ENCODE measurements around the gene DNAH14. TPM values are rescaled to one million over a fixed set of nuclear protein-coding genes. Genes with fewer than 3 reads are reported as not detected.
"Not testable (repeated sequence)": the region's sequence is repeated elsewhere in the genome, so short reads cannot be mapped to it uniquely, and the experiment has no call there.

DNAH14 gene
- 1 to 10 TPM; 5.8 to 7.7 TPM for total RNA-seq

- peak within 1 kb of the TSS; percentile 49 to 57 for H3K4me3 ChIP-seq
- peaks cover 5 to 31% of the 10 kb centered on the region in 2 donors for H3K9me3 ChIP-seq
- DNase-seq (ENCODE audit: low spot score): no peak
- peaks cover 0 to 7% of the 10 kb centered on the region in 2 donors for H3K4me1 ChIP-seq
- H3K36me3 ChIP-seq: no peaks in the 10 kb centered on the region
- no peaks in the 10 kb centered on the region for H3K27me3 ChIP-seq
- H3K27ac ChIP-seq: peak within 1 kb of the TSS in 1 of 2 donors; percentile 29
- TF ChIP-seq, protein P1, sequence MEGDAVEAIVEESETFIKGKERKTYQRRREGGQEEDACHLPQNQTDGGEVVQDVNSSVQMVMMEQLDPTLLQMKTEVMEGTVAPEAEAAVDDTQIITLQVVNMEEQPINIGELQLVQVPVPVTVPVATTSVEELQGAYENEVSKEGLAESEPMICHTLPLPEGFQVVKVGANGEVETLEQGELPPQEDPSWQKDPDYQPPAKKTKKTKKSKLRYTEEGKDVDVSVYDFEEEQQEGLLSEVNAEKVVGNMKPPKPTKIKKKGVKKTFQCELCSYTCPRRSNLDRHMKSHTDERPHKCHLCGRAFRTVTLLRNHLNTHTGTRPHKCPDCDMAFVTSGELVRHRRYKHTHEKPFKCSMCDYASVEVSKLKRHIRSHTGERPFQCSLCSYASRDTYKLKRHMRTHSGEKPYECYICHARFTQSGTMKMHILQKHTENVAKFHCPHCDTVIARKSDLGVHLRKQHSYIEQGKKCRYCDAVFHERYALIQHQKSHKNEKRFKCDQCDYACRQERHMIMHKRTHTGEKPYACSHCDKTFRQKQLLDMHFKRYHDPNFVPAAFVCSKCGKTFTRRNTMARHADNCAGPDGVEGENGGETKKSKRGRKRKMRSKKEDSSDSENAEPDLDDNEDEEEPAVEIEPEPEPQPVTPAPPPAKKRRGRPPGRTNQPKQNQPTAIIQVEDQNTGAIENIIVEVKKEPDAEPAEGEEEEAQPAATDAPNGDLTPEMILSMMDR (IDR thresholded peaks at IDR 0.05): no peak
Measured at GRCh38 chr1:224929335-224930237, at the start of gene DNAH14. DNAH14 (plus strand) TSS chr1:224929675; CDS start chr1:224952703, 23,028 bp downstream.

DNA sequence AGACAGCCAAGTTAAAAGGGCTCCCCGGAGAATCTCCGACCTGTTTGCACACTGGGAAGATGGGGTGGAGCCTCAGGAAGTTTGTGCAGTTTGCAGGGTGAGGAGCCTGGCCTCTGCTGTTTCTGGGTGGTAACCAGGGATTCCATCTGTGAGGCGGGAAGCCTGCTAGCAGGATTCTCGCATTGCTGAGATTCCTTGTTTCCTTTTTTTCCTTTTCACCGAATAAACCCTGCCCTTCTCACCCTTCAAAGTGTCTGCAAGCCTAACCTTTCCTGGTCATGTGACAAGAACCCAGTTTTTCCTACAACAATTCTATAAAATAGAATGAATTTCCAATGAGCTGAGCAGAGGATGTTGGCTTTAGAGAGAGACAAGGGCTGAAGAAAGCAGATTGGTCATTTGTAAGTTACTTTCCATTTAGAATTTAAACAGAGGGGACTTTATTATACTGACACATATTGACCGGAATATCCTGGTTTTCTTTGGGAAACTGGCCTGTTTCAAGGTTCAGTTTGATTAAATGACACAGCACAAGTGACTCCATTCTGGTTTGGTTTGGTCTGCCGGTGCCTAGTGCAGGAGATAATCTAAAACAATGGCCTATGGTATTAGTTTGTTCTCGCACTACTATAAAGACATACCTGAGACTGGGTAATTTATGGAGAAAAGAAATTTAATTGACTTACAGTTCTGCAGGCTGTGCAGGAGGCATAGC, 48.7 kb upstream of the DNAH14 start:
- Histone ChIP-seq H3K9me3 (no peaks in the 10 kb centered on the region), H3K4me1 (no peaks in the 10 kb centered on the region), H3K4me3 (no peak overlapping the region), H3K27me3 (peaks cover 0 to under 1% of the 10 kb centered on the region in 2 donors), H3K27ac (no peak overlapping the region), H3K36me3 (no peaks in the 10 kb centered on the region)
- DNase-seq (ENCODE audit: low spot score): no peak
- TF ChIP-seq, protein P1 (IDR thresholded peaks at IDR 0.05): no peak

DNA sequence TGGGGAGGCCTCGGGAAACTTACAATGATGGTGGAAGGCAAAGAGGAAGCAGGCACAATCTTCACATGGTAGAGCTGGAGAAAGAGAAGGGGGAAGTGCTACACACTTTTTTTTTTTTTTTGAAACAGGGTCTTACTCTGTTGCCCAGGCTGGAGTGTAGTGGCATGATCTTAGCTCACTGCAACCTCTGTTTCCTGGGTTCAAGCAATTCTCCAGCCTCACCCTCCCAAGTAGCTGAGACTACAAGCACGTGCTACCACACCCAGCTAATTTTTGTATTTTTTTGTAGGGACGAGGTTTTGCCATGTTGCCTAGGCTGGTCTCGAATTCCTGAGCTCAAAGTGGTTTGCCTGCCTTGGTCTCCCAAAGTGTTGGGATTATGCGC, 48.2 kb upstream of the DNAH14 start:
- H3K4me3 ChIP-seq; H3K9me3 ChIP-seq; DNase-seq (ENCODE audit: low spot score); H3K4me1 ChIP-seq; H3K27me3 ChIP-seq; H3K27ac ChIP-seq; H3K36me3 ChIP-seq: not testable (repeated sequence)

DNA sequence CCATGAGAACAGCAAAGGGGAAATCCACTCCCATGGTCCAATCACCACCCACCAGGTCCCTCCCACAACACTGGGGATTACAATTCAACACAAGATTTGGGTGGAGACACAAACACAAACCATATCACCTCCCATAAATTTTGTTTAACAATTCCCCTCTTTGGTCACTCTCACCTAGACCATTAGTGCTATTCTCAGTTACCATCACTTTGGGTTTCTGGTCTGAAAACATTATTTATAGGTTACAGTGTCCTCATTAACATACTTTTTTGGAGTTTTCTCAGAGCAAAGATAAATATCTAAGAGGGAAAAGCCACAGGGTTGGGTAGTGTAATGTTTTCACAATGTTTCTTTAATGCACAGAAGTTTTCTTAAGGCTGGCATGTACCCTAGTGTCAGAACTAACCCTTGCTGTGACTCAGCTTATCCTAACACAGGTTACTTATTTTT, 47.7 kb upstream of the DNAH14 start:
- Histone ChIP-seq H3K27me3 (no peaks in the 10 kb centered on the region), H3K4me1 (no peaks in the 10 kb centered on the region), H3K36me3 (no peaks in the 10 kb centered on the region), H3K27ac (no peak overlapping the region), H3K9me3 (no peaks in the 10 kb centered on the region), H3K4me3 (no peak overlapping the region)
- TF ChIP-seq, protein P1 (IDR thresholded peaks at IDR 0.05): no peak
- no peak for DNase-seq (ENCODE audit: low spot score)

- no peak overlapping the region for H3K27ac ChIP-seq
- no peak for DNase-seq (ENCODE audit: low spot score)
- H3K4me3 ChIP-seq: no peak overlapping the region
- H3K27me3 ChIP-seq: no peaks in the 10 kb centered on the region
- TF ChIP-seq, protein P1 (IDR thresholded peaks at IDR 0.05): no peak
- H3K9me3 ChIP-seq: no peaks in the 10 kb centered on the region
- no peaks in the 10 kb centered on the region for H3K4me1 ChIP-seq
- no peaks in the 10 kb centered on the region for H3K36me3 ChIP-seq
Measured at GRCh38 chr1:224882264-224882663, 47.2 kb upstream of the DNAH14 start.

DNA sequence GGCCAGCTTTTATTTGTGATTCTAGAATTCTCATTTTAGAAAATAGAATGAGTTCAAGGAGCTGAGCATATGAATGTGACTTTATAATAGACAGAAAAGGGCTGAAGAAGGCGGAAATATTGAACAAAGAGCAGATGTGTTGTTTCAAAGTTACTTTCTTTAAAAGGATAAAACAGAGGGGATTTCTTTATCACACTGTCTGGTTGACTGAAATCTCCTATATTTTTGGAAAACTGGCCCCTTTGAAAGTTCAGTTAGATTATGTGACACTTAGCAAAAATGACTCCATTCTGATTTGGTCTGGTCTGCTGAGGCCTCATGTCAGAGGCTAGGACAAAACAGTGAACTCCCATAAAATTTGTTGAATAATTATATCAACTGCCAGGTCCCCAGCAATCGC, 46.4 kb upstream of the DNAH14 start:
- H3K4me1 ChIP-seq: no peaks in the 10 kb centered on the region
- no peak overlapping the region for H3K4me3 ChIP-seq
- TF ChIP-seq, protein P1 (IDR thresholded peaks at IDR 0.05): no peak
- H3K9me3 ChIP-seq: no peaks in the 10 kb centered on the region
- H3K36me3 ChIP-seq: no peaks in the 10 kb centered on the region
- H3K27me3 ChIP-seq: no peaks in the 10 kb centered on the region
- no peak overlapping the region for H3K27ac ChIP-seq
- no peak for DNase-seq (ENCODE audit: low spot score)

All from right atrium auricular region (tissue), 2 donors.